NB4 (cell line): ENCODE results near the gene ARFIP2.

Experiments
- CTCF ChIP-seq: IDR thresholded peaks from one replicate; pipeline ENCODE4 v1.5.1; 2012; ENCODE audit warnings: low read depth, low read length
- MAX ChIP-seq: IDR thresholded peaks from 2 replicates; pipeline ENCODE4 v1.6.1; 2011; ENCODE audit warnings: low read depth, low read length
- MYC ChIP-seq: IDR thresholded peaks from 2 replicates; pipeline ENCODE4 v1.6.1; 2011; ENCODE audit warnings: low read depth, low read length
- POLR2A ChIP-seq: IDR thresholded peaks from 2 replicates; pipeline ENCODE4 v1.6.1; 2011; ENCODE audit warnings: mild to moderate bottlenecking; ENCODE audit not compliant: insufficient read length; ENCODE audit errors: extremely low read depth

DNA sequence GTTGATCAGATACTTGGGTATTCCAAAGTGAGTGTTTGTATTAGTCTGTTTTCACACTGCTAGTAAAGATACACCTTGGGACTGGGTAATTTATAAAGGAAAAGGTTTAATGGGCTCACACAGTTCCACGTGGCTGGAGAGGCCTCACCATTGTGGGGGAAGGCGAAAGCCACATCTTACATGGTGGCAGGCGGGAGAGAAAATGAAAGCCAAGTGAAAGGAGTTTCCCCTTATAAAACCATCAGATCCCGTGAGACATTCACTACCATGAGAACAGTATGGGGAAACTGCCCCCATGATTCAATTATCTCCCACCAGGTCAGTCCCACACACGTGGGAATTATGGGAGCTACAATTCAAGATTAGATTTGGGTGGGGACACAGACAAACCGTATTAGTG lies 7.2 kb upstream of the ARFIP2 start:
- TF ChIP-seq CTCF = no peak
- TF ChIP-seq MAX = no peak
- TF ChIP-seq POLR2A = no peak
- TF ChIP-seq MYC = no peak
